ENCODE results near the gene SLC2A9. TPM values are rescaled to one million over a fixed set of nuclear protein-coding genes. Genes with fewer than 3 reads are reported as not detected.

The SLC2A9 gene
- total RNA-seq, 4 donors from 2014 or later: 8.0 to 18.7 (median 11.5) TPM

DNA sequence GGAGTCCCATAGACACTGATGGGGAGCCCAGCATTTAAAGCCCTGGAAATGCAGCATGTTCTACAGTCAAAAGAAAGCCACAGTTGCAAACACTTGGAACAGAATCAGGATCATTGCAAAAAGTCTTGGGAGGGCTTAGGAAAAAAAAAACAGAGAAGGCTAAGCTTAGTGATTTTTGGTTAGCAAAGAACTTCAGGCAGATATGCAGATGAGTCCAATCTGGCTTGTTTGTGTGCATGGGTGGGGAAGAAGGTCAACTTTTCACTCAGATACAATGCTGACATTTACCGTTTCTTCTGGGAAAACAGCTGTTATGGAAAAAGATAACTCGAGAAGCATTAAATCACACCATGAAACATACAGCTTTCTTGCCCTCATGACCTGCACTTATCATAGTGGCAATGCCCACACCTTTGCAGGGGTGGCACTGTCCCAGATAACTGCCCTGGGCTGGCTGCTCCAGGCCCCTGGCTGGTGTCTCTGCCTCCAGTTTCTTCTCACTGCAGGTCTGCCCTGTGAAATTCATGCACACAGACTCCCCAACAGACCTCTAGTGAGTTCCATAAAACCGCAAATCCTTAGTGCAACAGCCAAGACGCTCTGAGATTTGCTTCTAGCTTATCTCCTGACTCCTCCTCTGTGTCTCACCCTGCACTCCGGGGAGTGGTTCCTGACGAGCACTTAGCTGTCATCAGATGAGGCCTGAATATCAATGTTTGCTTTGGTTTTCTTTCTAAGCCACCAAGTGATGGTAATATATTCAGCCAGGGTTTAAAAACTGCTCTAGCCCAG lies 140.7 kb downstream of the SLC2A9 start:
- intact Hi-C loops (cut with DNase I): no loop called here
- no peak overlapping the region for H3K27ac ChIP-seq
- 53 to 60% methylated on average over 6 of the region's 6 CpGs for WGBS, 2 donors
- peaks cover 0 to 20% (median 3%) of the 10 kb centered on the region in 3 donors for H3K4me1 ChIP-seq
- H3K9me3 ChIP-seq: no peaks in the 10 kb centered on the region
- no peak overlapping the region for H3K4me3 ChIP-seq
- DNase-seq: no peak
- TF ChIP-seq POLR2A (IDR thresholded peaks at IDR 0.05): no peak
- TF ChIP-seq, protein P1, sequence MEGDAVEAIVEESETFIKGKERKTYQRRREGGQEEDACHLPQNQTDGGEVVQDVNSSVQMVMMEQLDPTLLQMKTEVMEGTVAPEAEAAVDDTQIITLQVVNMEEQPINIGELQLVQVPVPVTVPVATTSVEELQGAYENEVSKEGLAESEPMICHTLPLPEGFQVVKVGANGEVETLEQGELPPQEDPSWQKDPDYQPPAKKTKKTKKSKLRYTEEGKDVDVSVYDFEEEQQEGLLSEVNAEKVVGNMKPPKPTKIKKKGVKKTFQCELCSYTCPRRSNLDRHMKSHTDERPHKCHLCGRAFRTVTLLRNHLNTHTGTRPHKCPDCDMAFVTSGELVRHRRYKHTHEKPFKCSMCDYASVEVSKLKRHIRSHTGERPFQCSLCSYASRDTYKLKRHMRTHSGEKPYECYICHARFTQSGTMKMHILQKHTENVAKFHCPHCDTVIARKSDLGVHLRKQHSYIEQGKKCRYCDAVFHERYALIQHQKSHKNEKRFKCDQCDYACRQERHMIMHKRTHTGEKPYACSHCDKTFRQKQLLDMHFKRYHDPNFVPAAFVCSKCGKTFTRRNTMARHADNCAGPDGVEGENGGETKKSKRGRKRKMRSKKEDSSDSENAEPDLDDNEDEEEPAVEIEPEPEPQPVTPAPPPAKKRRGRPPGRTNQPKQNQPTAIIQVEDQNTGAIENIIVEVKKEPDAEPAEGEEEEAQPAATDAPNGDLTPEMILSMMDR (IDR thresholded peaks at IDR 0.05): no peak
- no peaks in the 10 kb centered on the region for H3K36me3 ChIP-seq
- no peaks in the 10 kb centered on the region for H3K27me3 ChIP-seq

DNA sequence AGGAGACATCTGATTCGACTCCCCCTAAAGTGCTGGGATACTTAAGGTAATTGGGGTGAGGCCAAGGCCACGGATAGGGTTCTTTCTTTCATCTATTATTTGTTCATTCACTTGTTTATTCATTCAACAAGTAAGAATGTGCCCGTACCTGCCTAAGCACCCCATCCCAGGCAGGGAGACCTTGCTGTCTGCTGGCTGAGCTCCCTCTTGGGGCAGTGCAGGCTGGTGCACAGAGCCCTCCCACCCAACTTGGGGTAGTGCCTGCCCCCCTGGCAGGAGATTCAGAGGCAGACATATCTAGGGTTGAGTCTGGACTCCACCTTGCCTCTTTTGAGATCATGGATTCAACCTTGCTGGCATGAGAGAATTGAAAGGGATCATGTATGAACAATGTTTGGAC lies 144.2 kb downstream of the SLC2A9 start:
- H3K36me3 ChIP-seq: no peaks in the 10 kb centered on the region
- intact Hi-C loops (cut with DNase I): no loop called here
- TF ChIP-seq, protein P1 (IDR thresholded peaks at IDR 0.05): no peak
- no peak for TF ChIP-seq POLR2A (IDR thresholded peaks at IDR 0.05)
- H3K27me3 ChIP-seq: no peaks in the 10 kb centered on the region
- no peaks in the 10 kb centered on the region for H3K9me3 ChIP-seq
- H3K4me1 ChIP-seq: peaks cover 0 to 20% (median 3%) of the 10 kb centered on the region in 3 donors
- DNase-seq: no peak
- H3K27ac ChIP-seq: no peak overlapping the region
- 25 to 40% methylated on average over 3 of the region's 3 CpGs for WGBS, 2 donors
- no peak overlapping the region for H3K4me3 ChIP-seq

DNA sequence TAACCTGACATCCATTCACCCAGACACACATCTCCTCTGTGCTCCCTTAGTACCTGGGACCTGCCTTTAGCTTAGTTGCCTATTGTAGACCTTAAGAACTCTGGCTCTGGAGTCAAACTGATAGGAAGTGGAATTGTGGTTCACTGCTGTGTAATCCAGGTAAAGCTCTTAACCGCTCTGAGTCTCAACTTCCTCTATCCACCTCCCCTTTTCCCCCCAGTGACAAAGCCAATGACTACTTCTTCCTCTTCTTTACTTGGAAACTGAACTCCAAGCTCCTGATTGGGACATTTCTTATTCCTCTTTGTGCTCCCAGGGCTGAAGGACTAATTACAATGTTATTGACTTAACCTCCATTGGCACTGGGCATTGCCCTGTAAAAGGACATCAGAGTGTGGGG lies 145.8 kb downstream of the SLC2A9 start:
- 75 to 76% methylated on average over 1 of the region's 1 CpG for WGBS, 2 donors
- no peak for TF ChIP-seq POLR2A (IDR thresholded peaks at IDR 0.05)
- TF ChIP-seq, protein P1 (IDR thresholded peaks at IDR 0.05): no peak
- intact Hi-C loops (cut with DNase I): no loop called here

DNA sequence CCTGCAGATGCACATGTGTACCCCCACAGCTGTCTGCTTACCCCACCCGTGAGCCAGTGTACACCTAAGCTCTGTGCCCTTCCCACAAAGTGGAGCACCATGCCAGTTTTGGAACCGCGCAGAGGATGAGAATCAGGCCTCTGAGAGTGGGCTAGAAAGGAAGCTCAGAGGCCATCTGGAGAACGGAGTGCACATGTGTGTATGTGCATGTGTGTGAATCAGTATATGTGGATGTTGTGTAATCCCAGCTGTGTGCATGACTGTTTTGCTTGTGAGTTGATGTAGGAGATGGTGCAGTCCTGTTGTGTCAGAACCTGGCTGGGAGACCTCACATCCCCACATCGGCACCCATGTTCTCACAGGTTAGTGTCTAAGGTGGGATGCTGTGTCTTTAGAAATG lies 146.9 kb downstream of the SLC2A9 start:
- intact Hi-C loops (cut with DNase I): no loop called here
- H3K27me3 ChIP-seq: no peaks in the 10 kb centered on the region
- WGBS, 2 donors: 89 to 95% methylated on average over 3 to 5 of the region's 5 CpGs
- no peak for TF ChIP-seq POLR2A (IDR thresholded peaks at IDR 0.05)
- TF ChIP-seq, protein P1 (IDR thresholded peaks at IDR 0.05): no peak
- DNase-seq: no peak
- no peak overlapping the region for H3K27ac ChIP-seq
- no peaks in the 10 kb centered on the region for H3K9me3 ChIP-seq
- peaks cover 0 to 8% (median 0%) of the 10 kb centered on the region in 3 donors for H3K4me1 ChIP-seq
- H3K36me3 ChIP-seq: no peaks in the 10 kb centered on the region
- no peak overlapping the region for H3K4me3 ChIP-seq

More for the DNA sequence above, 145.8 kb downstream of the SLC2A9 start:
- Histone ChIP-seq H3K27me3 (no peaks in the 10 kb centered on the region), H3K9me3 (no peaks in the 10 kb centered on the region), H3K36me3 (no peaks in the 10 kb centered on the region), H3K4me3 (no peak overlapping the region), H3K4me1 (peaks cover 0 to 12% (median under 1%) of the 10 kb centered on the region in 3 donors), H3K27ac (no peak overlapping the region)
- no peak for DNase-seq

DNA sequence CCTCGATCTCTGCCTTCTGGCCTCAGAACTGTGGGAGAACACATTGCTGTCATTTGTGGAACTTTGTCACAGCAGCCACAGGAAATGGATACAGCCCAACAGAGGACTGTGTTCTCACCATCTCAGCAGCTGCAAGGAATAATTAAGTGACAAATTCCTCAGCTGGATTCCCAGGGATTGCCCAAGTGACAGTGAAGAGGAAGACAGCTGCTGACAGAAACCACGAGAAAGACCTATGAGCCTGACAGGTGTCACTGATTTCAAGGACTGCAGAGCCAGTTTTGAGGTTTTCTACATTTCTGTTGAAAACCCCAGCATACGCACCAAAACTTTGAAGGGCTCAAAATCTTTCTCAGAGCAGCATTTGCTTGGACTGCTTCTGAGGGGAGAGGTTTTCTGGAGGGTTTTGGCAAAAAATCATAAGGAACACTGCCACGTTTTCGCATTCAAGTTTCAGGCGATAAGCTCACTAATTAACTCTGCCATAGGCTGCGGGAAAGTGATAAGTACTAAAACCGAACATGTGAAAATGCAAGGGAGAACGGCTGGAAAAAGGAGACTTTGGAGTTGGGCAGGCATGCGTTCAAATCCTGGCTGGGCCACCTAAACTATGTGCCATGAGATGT lies 151.0 kb downstream of the SLC2A9 start:
- no peak overlapping the region for H3K27ac ChIP-seq

More for the DNA sequence above, 151.0 kb downstream of the SLC2A9 start:
- Histone ChIP-seq H3K9me3 (no peaks in the 10 kb centered on the region), H3K36me3 (no peaks in the 10 kb centered on the region), H3K27me3 (no peaks in the 10 kb centered on the region), H3K4me3 (no peak overlapping the region), H3K4me1 (no peaks in the 10 kb centered on the region)
- intact Hi-C loops (cut with DNase I): no loop called here
- DNase-seq: no peak
- 79 to 81% methylated on average over 9 to 10 of the region's 10 CpGs for WGBS, 2 donors
- TF ChIP-seq, protein P1 (IDR thresholded peaks at IDR 0.05): no peak
- no peak for TF ChIP-seq POLR2A (IDR thresholded peaks at IDR 0.05)
